Fibroblast of gingiva (primary cell): ENCODE results near the gene POLD2.

Experiments used
- DNase-seq: peaks from one replicate; pipeline ENCODE4 v3.0.0-alpha.2; 2011; ENCODE audit warnings: low read depth

POLD2 gene

DNA sequence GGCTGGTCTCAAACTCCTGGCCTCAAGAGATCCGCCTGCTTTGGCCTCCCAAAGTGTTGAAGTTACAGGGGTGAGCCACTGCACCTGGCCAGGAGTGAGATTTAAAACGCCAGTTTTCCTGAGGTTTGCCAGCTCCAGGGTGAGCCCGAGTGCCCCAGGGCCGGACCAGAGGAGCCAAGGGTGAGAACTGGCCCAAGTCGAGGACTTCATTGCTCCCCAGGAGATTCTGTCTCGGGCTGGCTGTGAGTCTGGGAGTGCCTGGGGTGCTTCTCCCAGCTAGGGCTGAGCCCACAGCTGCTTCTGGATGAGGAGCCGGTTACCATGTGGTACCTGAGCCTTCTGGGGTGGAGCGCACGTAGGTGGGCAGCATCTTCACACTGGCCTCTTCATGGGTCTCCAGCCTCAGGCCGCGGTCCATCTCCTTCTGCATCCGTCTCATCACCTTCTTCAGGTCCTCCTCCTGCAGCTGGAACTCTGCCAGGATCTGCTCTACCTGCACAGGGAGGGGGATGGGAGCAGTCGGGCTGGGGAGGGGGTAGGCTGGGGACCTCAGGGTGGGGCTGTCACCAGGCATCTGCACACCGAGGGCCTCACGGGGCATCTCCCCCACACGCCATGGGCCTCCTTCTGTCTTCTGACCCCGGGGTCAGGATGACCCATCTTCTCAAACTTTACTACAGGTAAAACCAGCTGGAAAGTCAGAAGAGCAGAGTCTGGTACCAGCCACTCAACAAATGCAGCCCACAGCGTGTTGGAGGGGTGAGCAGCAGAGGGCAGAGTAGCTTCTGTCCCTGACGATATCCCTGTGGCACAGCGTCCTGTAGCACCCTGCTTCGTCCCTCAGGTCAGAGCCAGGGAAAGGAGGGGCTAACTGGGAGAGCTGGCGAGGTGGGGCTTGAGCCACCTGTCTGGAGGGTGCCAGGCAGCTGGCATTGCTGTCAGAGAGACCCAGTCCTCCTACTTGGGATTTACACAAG, 29.9 kb upstream of the POLD2 start:
- no peak for DNase-seq

DNA sequence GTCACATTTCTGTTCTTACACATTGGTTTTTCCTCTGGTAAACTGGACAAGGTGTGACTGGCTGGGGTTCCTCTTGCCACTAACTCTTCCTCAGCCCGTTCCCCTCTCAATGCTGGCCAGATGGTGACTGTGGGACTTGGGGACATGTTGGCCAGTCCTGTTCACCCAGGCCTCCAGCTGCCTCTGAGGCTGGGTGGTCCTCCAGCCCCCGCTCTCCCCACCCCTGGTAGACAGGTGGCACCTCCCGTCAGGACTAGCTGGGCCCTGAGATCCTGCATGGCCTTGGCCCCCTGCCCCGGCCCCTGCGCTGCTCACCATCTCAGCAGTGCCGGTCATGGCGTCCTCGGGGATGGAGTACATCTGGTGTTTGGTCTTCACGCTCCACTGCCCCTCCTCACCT, 28.6 kb upstream of the POLD2 start:
- DNase-seq = no peak

DNA sequence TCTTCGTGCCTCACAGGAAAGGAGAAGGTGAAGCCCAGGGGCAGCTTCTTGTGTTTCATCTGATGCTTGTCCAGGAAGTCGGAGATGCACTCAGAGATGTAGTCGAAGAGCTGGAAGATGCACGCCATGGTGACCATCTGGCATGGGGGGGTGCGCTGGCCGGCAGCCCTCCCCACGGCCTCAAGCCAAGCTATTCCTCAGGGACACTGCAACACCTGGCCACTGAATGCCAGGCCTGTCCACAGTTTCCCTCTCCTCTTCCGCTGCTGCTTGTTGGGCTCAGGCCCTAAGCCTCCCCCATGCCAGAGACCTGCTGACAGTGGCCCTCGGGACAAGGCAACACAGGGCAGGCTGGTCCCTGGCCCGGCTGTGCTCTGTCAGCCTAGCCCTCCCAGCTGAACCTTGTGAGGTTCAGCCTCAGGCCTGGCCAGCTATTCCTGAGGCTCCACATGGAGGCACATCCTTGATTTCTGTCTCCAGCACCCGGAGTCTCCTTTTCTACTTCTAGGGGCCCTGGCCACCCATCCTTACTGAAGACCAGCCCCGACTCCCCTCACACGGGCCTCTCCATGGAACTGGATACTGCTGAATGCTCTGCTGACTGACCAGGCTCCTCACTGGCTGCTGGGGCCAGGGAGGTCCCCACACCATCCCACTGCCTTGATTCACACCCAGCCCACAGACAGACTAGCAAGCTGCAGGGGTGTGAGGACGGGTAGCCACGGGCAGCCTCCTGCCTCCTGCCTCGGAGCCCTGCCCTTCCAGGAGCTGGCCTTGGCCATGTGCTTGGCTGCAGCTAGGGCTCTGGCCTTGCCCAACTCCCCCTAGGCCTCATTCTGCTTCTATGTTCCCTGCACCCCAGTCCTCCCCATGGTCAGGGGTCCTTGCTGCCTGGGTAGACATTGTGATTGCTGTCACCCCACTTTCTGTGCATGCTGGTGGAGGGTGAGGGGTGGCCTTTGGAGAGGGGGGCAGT, 27.9 kb upstream of the POLD2 start:
- no peak for DNase-seq

DNA sequence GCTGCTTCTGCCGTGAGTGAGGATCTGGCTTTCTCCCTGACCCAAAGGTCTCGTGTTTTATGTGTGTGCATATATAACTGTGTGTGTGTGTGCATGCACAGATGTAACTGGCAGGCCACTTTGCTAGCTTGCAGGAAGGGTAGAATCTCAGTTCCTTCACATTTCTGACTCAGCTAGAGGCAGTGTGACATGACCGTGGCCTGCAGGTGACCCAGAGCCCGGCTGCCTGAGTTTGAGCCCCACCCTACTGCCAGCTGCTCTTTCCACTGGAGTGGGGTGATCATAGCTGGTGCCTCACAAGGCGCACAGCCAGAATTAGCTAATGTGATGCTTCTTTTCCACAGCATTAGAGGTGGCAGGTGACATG, 27.1 kb upstream of the POLD2 start:
- DNase-seq = no peak

DNA sequence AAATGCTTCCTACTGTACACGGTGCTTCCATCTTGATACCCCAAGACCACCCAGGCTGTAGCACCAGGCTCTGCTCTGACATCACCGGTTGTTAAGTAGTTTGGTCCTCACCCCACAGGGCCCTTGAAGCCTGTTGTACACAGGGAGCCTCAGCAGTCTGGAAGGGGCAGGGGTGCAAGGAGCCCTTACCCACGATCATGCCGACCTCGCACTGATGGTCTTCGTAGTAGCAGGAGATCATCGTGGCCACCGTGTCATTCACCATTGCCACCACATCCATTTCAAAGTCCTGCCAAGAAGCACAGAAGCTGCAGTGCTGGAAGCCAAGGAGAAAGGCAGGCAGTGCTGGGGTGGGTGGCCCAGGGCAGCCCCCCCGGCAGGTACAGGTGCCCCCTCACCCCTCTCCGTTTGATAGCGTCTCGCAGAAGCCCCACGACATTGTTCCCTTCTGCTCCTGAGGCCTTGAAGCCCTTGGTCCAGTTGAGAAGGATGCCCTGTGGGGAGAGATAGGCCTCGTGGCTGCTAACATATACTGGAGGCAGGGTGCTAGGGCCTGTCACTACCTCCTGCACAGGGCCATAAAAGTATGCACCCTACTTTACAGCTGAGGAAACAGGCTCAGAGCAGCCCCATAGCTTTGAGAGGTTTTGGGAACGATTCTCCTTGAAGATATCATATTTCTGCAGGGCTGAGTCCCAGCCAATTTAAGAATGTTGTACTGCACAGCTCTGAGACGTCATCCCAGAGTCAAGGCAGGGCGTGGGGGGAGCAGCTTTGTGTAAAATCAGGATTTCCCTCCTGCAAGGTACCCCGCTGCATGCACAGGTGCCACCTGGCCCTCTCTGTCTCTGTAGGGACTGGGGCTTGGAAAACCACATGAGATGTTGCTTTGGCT, 26.5 kb upstream of the POLD2 start:
- DNase-seq = peak; percentile 21

DNA sequence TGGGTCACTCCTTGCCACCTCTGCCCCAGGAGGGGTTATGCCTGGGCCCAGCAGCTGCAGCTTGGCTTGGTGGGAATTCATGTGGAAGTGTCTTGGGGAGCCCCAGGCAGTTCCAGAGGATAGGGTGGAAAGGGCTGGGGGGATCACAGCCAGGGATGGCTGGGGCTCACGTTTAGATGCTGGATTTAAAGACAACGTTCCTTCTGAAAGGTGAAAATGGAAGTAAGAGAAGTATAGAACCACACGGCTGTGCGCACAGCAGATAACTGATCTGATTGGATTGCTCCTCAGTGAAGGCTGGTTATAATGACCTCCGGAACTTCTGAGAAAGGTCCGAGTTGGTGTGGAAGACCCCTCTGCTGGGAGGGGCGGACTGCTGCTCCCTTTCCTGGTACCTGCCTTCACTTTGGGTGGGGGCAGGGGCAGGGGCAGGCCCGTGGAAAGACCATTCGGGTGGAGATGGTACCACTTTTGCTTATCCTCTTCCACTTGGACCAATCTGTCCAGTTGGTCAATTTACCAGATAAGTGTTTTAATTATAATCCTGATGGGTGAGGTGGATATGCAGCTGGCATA, 25.7 kb upstream of the POLD2 start:
- no peak for DNase-seq

DNA sequence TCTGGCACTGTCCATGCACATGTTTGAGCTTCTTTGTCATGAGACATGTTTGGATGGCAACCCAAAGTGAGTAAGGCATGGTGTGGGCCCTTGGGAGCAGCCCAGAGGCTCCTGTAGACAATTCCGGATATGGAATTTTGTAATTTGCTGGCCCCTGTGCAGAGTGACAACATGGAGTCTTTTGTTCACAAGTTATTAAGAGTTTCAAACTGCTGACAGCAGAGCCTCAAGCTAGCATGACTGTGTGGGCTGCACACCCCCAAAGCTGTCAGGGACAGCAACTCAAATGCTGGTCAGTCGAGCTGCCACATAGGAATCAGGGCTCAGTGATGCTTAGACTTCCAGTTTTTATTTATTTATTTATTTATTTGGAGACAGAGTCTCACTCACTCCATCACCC, 24.8 kb upstream of the POLD2 start:
- no peak for DNase-seq

DNA sequence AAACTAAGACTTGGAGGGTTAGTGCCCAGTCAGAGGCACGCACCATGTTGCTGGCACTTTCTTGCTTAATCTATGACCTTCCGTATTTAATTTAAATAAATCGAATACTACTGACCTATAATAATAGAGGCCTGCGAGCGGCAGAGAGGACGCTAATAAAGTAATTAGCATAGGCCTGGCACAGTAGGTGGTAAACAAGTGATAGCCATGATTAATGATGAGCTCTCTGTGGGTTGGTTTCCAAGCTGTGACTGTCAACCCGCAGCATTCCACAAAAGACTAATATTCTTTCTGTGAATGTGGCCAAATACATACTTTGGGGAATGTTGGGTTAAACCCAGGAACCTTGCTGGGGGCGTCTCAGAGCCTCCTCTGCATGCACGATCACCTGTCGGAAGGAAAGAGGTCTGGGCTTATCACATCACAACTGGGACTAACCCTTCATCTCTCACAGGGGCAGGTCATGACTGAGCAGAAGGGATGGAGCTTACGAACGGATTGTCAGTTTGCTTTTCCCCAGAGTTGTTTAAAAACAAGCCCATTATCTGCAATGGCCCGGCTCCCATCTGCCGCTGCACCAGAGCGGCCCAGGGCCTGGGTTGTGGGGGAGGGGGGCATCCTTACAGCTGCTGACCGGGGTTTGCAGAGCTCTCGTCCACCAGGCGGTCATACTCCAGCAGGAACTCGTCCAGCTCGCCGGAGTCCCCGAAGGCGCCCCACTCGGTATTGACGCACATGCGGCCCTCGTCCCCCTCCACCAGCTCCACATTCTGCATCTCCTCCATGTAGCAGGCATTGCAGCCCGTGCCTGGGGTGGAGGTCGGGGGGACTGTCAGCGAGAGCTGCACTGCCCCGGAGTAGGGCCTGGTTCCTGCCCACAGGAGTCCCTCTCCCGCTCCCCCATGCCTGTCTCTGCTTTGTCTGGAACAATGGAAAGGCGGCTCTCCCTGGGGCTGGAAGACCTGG, 24.0 kb upstream of the POLD2 start:
- DNase-seq = no peak

DNA sequence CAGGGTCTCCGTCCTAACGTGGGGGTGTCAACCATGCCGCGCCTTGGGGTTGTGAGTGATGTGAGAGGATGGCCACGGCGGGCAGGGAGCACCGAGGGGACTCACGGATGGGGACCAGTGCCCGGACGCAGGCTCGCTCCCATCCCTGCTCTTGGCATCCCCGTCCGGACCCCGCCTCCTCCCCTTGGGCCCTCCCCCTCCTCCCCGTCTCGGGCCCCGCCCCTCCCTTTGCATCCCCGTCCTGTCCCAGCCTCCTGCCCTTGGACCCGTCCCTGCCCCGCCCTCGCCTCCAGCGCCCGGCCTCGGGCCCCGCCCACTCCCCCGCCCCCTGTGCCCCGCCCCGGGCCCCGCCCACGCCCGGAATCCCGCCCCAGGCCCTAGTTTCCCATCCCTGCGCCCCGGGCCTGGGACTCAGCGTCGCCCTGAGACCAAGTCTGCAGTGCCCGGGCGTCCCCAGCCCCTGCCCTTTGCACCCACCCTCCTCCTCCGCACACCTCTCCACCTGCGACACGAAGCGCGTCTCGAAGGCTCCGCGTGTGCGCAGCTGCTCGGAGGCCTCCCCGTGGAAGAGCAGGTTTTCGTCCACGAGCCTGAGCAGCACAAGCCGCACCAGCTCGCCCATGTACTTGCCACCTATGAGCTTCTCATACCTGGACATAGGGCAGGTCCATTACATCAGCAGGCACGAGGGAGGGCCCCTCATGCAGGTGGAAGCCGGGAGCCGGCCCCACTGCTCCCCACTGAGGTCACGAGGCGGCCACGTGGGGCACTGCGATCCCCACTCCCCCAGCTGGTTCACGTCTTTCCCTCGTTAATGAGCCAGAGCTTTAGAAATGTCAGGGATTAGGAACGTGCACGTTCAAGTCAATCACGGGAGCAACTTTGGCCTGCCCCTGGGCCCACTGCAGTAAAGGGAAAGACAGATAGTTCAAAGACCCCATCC, 22.9 kb upstream of the POLD2 start:
- DNase-seq = peak; percentile 58

DNA sequence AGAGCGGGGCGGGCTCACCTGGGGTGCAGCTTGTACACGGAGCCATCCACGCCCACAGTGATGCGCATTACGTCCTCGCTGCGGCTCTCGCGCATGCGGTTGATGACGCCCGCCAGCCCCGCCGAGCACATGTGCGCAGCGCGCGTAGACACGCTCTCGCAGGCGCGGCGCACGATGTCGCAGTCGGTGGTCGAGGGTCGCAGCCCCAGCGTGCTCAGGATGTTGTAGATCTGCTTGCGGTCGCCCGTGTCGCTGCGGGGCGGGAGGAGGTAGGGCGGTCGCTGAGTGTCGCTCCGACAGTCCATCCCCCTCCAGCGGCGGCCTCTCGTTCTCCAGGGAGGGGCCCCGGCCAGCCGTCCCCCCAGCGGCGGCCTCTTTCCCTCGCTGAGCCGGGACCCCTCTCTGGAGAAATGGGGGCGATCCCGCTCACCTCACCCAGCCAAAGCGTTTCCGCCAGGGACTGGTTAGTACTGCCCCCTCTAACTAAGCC, 22.2 kb upstream of the POLD2 start:
- no peak for DNase-seq

DNA sequence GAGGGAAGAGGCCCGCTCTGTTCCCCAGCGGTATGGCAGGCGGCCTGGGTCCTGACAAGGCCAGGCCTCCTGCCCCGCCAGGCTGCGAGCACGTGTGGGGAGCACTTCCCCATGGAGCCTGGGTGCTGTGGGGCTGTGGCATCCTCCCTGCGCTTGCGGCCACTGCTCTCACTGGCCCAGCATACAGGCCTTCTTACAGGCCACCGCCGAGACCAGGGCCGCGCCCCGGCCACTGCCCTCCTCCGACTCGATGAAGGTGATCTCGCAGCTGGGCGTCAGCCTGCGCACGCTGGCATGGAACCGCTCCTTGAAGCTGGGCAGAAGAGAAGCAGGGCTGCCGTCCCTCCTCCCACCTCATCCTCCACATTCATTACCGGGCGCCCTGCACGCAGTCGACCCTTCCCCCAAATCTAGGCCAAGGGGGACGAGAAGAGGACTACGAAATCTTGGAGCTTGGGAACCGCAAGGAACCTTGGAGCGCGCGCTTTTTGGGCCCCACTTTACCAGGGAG, 21.7 kb upstream of the POLD2 start:
- no peak for DNase-seq

DNA sequence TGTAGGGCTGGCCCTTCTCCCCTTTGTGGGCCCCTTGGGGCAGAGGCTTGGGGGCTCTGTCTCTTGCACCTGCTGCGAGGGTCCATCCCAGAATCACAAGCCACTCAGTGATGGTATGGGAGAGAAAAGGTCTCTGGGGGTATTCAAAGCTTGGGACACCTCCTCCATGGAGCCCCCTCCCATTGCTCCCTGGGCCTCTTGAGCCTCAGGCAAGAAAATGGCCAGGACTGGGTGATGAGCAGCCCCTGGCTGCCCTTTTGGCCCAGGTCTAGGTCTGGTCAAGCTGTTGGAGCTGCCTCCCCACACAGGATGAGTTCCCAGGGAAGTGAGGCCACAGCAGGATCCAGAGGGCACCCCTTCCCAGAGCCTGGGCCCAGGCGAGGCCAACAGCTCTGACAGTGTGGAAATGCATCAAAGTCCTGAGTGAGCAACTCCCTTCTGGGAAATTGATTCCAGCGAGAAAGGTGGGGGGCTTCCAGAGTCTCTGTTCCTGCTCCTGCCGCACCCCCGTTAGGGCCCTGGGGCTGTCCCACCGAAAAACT, 21.1 kb upstream of the POLD2 start:
- no peak for DNase-seq

DNA sequence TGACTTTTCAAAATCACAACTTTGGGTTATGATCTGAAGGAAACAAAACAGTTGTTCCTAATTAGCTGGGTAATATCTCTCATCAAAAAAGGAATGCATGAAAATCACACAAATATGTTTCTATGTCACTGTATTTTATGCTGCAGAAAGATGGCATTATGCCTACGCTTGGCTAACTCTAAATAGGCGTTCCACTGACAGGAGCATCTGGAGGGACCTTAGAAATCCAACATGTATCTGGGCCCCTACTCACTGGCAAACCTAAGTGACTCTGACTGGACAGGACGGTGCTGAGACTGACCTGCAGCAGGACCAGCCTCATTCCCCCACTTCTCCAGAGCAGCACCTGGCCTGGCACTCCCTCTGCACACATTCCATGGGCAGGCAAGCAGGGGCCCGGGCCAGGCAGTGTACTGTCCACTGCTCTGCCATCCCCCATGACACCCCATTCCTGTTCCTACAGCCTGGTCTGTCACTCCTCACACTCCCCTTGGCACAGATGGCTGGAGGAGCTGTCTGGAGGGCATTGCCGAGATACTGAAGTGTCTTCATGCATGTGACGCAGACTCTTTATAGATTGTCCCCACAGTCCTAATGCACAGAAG, 20.4 kb upstream of the POLD2 start:
- peak; percentile 40 for DNase-seq

DNA sequence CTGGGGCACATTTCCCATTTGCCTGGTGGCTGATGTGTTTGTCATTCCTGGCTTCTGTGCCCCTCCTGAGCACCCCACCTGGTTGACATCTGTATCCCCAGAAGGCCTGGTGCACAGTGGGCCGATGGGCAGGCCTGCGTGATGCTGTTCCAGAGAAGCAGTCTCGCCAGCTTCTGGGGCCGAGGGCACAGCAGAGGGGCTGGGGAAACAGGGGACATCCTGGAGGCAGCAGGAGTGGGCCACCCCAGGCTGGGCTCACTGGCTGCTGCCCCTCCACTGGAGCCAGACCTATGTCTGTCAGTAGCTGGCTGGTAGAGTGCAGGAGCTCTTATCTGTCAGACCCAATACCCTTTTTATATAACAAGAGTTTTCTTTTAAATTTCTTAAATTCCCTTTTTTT, 18.7 kb upstream of the POLD2 start:
- no peak for DNase-seq

DNA sequence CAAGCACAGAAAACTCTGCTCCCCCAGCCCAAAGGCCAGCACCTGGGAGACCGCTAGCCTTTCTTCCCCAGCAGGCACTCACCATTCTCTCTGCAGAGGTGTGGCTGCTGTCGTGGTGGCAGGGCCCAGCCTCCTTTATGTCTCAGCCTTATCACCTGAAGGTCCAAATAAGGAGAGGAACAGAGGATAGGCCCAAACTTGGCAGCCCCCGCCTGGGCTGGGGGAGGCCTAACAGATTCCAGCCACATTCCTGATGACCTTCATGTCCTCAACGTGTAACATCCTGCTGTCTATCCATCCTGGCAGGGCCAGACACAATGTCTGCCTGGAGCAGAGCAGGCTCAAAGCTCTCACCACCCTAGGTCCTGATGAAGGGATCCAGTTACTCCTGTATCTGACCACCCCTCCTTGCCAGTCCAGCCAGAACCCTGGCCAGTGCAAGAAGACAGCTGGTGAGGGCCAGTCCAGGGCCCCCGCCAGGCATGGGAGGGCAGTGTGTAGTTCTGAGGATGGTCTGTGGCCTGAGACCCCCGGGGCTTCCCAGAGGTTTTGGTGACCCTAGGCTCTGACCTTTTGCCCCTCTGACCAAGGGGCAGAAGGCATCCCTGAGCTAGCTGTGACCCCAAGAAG, 18.0 kb upstream of the POLD2 start, which contains the start of gene MYL7:
MYL7 (minus strand) TSS at position 112 of the 630 bp plus-strand sequence; CDS start at position 85, 27 bp downstream.
- DNase-seq = no peak

DNA sequence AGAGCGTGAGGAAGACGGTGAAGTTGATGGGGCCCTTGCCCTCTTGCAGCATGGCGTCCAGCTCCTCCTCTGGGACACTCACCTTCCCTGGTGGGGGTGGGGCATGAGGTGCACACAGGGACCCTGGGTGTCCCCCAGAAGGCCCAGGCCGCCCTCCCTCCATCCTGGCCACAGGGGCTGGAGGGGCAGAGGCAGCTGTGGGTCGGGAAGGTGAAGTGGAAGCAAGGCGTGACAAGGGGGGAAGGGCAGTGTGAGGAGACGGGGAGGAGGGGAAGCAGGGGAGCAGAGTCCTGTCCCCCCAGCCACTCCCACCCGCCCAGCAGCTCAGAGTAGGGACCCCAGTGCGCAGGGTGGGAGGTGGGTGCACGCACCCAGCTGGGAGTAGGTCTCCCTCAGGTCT, 17.0 kb upstream of the POLD2 start:
- DNase-seq = no peak

DNA sequence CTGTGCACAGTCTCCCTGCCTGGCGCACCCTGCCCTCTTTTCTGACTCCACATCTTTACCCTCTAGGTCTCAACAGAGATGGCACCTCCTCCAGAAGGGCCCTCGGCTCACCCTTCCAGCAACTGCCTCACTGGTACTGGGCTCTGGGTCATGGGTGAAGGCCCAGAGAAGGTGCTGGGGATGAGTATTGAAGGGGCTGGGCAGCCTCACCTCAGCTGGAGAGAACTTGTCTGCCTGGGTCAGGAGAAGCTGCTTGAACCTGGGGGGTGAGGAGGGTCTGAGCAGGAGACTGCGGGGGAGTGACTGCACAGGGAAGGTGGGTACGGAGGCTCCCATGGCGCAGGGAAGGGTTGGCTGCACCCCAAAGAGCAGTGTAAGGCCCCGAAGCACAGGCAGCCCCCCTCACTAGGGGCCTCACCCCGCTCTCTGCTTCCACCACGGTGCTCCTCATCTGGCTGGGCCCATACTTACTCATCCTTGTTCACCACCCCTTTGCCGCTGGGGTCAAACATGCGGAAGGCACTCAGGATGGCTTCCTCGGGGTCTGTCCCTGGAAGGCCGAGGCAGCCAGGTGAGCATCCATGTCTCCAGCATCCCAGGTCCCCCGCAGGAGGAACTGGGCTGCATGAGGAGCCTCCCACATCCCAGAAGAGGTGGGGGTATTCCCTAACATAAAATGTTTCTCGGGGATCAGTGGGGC, 16.1 kb upstream of the POLD2 start:
- DNase-seq = no peak
